SJCRH30 (cell line): ENCODE measurements around the gene ATF7. TPM values are rescaled to one million over a fixed set of nuclear protein-coding genes. Genes with fewer than 3 reads are reported as not detected.
A peak's percentile ranks its signal among the peaks of the same experiment; 100 is the strongest.

ENCODE experiments used
- DNase-seq, 2 experiments: peaks; one replicate each; pipeline ENCODE4 v3.0.0-alpha.2; 2015 to 2020
- H3K27ac ChIP-seq: fragments of 250-450 bp; sonication (Bioruptor Pico); 2 replicates; pipeline ENCODE4 v1.5.1; 2020; ENCODE audit warnings: mild to moderate bottlenecking, moderate library complexity
- H3K27me3 ChIP-seq: fragments of 250-450 bp; sonication (Bioruptor Pico); 2 replicates; pipeline ENCODE4 v1.5.1; 2020; ENCODE audit warnings: mild to moderate bottlenecking, moderate library complexity
- H3K36me3 ChIP-seq: fragments of 250-450 bp; sonication (Bioruptor Pico); 2 replicates; pipeline ENCODE4 v1.5.1; 2020; ENCODE audit warnings: mild to moderate bottlenecking, moderate library complexity
- H3K4me1 ChIP-seq: fragments of 250-450 bp; sonication (Bioruptor Pico); 2 replicates; pipeline ENCODE4 v1.5.1; 2020; ENCODE audit warnings: mild to moderate bottlenecking, moderate library complexity
- H3K4me3 ChIP-seq: fragments of 250-450 bp; sonication (Bioruptor Pico); 2 replicates; pipeline ENCODE4 v1.5.1; 2020; ENCODE audit warnings: mild to moderate bottlenecking, moderate library complexity
- H3K9me3 ChIP-seq: fragments of 250-450 bp; sonication (Bioruptor Pico); replicated peaks from 2 replicates; pipeline ENCODE4 v1.5.1; 2020; ENCODE audit warnings: mild to moderate bottlenecking, moderate library complexity
- total RNA-seq: library from RNA; depleted of rRNA; stranded (reverse); fragments of >200 nt; shearing (Covaris generic); gene quantifications from 2 replicates; pipeline ENCODE4 v1.2.3, GENCODE V29; 2014

The ATF7 gene
- total RNA-seq, 1 experiment from 2014 or later: 13.3 TPM

GRCh38 chr12:53504004-53504920 is 121.9 kb downstream of the ATF7 start:
- Histone ChIP-seq H3K27me3 (no peaks in the 10 kb centered on the region), H3K36me3 (no peaks in the 10 kb centered on the region), H3K9me3 (no peaks in the 10 kb centered on the region), H3K4me1 (no peaks in the 10 kb centered on the region), H3K27ac (no peak overlapping the region), H3K4me3 (no peak overlapping the region)
- DNase-seq: no peak

- DNase-seq: no peak
- no peaks in the 10 kb centered on the region for H3K27me3 ChIP-seq
- H3K9me3 ChIP-seq: no peaks in the 10 kb centered on the region
- H3K4me1 ChIP-seq: peaks cover 6% of the 10 kb centered on the region
- no peaks in the 10 kb centered on the region for H3K36me3 ChIP-seq
- no peak overlapping the region for H3K4me3 ChIP-seq
- H3K27ac ChIP-seq: no peak overlapping the region
Measured at GRCh38 chr12:53502983-53503728, 123.0 kb downstream of the ATF7 start.

GRCh38 chr12:53502331-53502730 is 123.9 kb downstream of the ATF7 start:
- Histone ChIP-seq H3K9me3 (no peaks in the 10 kb centered on the region), H3K4me1 (peaks cover 7% of the 10 kb centered on the region), H3K27me3 (no peaks in the 10 kb centered on the region), H3K36me3 (no peaks in the 10 kb centered on the region), H3K4me3 (no peak overlapping the region), H3K27ac (no peak overlapping the region)
- no peak for DNase-seq

GRCh38 chr12:53501615-53502181 is 124.5 kb downstream of the ATF7 start:
- peak overlapping the region; percentile 93 for H3K27ac ChIP-seq
- no peaks in the 10 kb centered on the region for H3K9me3 ChIP-seq
- peak overlapping the region; percentile 80 for H3K4me3 ChIP-seq
- H3K4me1 ChIP-seq: peaks cover 8% of the 10 kb centered on the region
- no peaks in the 10 kb centered on the region for H3K27me3 ChIP-seq
- no peak for DNase-seq
- no peaks in the 10 kb centered on the region for H3K36me3 ChIP-seq

GRCh38 chr12:53500776-53501614 is 125.2 kb downstream of the ATF7 start, which contains the start of gene TARBP2:
TSS of gene TARBP2 (plus strand) at chr12:53501283. CDS start at chr12:53501409, 126 bp downstream.
- H3K4me1 ChIP-seq: peaks cover 15% of the 10 kb centered on the region
- peak; percentile 97 to 99 for DNase-seq

GRCh38 chr12:53500142-53500775 is 125.9 kb downstream of the ATF7 start:
- peaks cover 20% of the 10 kb centered on the region for H3K4me1 ChIP-seq
- no peaks in the 10 kb centered on the region for H3K9me3 ChIP-seq
- no peak for DNase-seq
- H3K27me3 ChIP-seq: no peaks in the 10 kb centered on the region
- no peaks in the 10 kb centered on the region for H3K36me3 ChIP-seq
- H3K27ac ChIP-seq: no peak overlapping the region
- H3K4me3 ChIP-seq: peak overlapping the region; percentile 80

More at GRCh38 chr12:53500776-53501614, 125.2 kb downstream of the ATF7 start, which contains the start of gene TARBP2:
- no peaks in the 10 kb centered on the region for H3K36me3 ChIP-seq
- peak within 1 kb of the TSS; percentile 93 for H3K27ac ChIP-seq
- H3K9me3 ChIP-seq: no peaks in the 10 kb centered on the region
- H3K27me3 ChIP-seq: no peaks in the 10 kb centered on the region
- peak within 1 kb of the TSS; percentile 80 for H3K4me3 ChIP-seq

GRCh38 chr12:53499266-53500141 is 126.7 kb downstream of the ATF7 start, which contains the start of gene MAP3K12:
TSS of gene MAP3K12 (minus strand) at chr12:53499458. CDS start at chr12:53487391, 12,067 bp downstream.
- H3K36me3 ChIP-seq: no peaks in the 10 kb centered on the region
- peak; percentile 58 to 60 for DNase-seq
- H3K27me3 ChIP-seq: no peaks in the 10 kb centered on the region
- peak within 1 kb of the TSS; percentile 80 for H3K4me3 ChIP-seq
- no peaks in the 10 kb centered on the region for H3K9me3 ChIP-seq
- peaks cover 20% of the 10 kb centered on the region for H3K4me1 ChIP-seq
- H3K27ac ChIP-seq: peak within 1 kb of the TSS; percentile 14; the same call in 1 of the 2 replicates

- DNase-seq: no peak
- Histone ChIP-seq H3K4me1 (peaks cover 20% of the 10 kb centered on the region), H3K4me3 (no peak overlapping the region), H3K27ac (peak overlapping the region; percentile 14; the same call in 1 of the 2 replicates), H3K36me3 (no peaks in the 10 kb centered on the region), H3K9me3 (no peaks in the 10 kb centered on the region), H3K27me3 (no peaks in the 10 kb centered on the region)
Measured at GRCh38 chr12:53498235-53498630, 127.9 kb downstream of the ATF7 start.

- no peak overlapping the region for H3K4me3 ChIP-seq
- H3K27ac ChIP-seq: no peak overlapping the region
- H3K9me3 ChIP-seq: no peaks in the 10 kb centered on the region
- no peaks in the 10 kb centered on the region for H3K36me3 ChIP-seq
- DNase-seq: no peak
- peaks cover 20% of the 10 kb centered on the region for H3K4me1 ChIP-seq
- H3K27me3 ChIP-seq: no peaks in the 10 kb centered on the region
Measured at GRCh38 chr12:53497461-53497860, 128.7 kb downstream of the ATF7 start.

GRCh38 chr12:53496752-53497032 is 129.5 kb downstream of the ATF7 start:
- no peak for DNase-seq
- Histone ChIP-seq H3K9me3 (no peaks in the 10 kb centered on the region), H3K27me3 (no peaks in the 10 kb centered on the region), H3K4me3 (no peak overlapping the region), H3K4me1 (peaks cover 24% of the 10 kb centered on the region), H3K36me3 (no peaks in the 10 kb centered on the region), H3K27ac (no peak overlapping the region)

GRCh38 chr12:53495903-53496751 is 130.1 kb downstream of the ATF7 start:
- Histone ChIP-seq H3K9me3 (no peaks in the 10 kb centered on the region), H3K27me3 (no peaks in the 10 kb centered on the region), H3K36me3 (no peaks in the 10 kb centered on the region), H3K4me1 (peaks cover 24% of the 10 kb centered on the region), H3K4me3 (no peak overlapping the region), H3K27ac (peak overlapping the region; percentile 47)
- peak; percentile 88 to 90 for DNase-seq

- DNase-seq: no peak
- Histone ChIP-seq H3K27me3 (no peaks in the 10 kb centered on the region), H3K4me1 (peaks cover 24% of the 10 kb centered on the region), H3K27ac (no peak overlapping the region; the same call in 1 of the 2 replicates), H3K9me3 (no peaks in the 10 kb centered on the region), H3K36me3 (no peaks in the 10 kb centered on the region), H3K4me3 (peak overlapping the region; percentile 55)
Measured at GRCh38 chr12:53493610-53494391, 132.4 kb downstream of the ATF7 start.
